Sigmoid colon (tissue), 7 donors: ENCODE results near the gene RIPOR1. TPM values are rescaled to one million over a fixed set of nuclear protein-coding genes. Genes with fewer than 3 reads are reported as not detected.
"Not testable (repeated sequence)": the region's sequence is repeated elsewhere in the genome, so short reads cannot be mapped to it uniquely, and the experiment has no call there.

Experiments used
- DNase-seq: peaks from one replicate; pipeline ENCODE4 v3.0.0-alpha.2; 2019
- H3K27ac ChIP-seq, 4 donors: fragments of 200-600 bp; sonication (generic); one replicate each; pipeline ENCODE4 v1.5.1; 2016 to 2019; ENCODE audit warnings: mild to moderate bottlenecking in 1 of 4
- H3K27me3 ChIP-seq, 3 donors: fragments of 200-600 bp; sonication (generic); one replicate each; pipeline ENCODE4 v1.5.1; 2019; ENCODE audit warnings: mild to moderate bottlenecking in 1 of 3
- H3K36me3 ChIP-seq, 4 donors: fragments of 200-600 bp; sonication (generic); one replicate each; pipeline ENCODE4 v1.5.1; 2016 to 2019
- H3K4me1 ChIP-seq, 4 donors: fragments of 200-600 bp; sonication (generic); one replicate each; pipeline ENCODE4 v1.5.1; 2017 to 2019
- H3K4me3 ChIP-seq, 4 donors: fragments of 200-600 bp; sonication (generic); one replicate each; pipeline ENCODE4 v1.5.1; 2017 to 2019; ENCODE audit warnings: mild to moderate bottlenecking in 2 of 4, moderate library complexity in 1 of 4
- H3K9me3 ChIP-seq, 4 donors: fragments of 200-600 bp in 3 of 4; sonication (generic) in 3 of 4; one replicate each; pipeline versions ENCODE4 v1.5.1 to v1.6.1; 2013 to 2019
- EP300 ChIP-seq, 4 donors: sonication (generic); formaldehyde crosslinking; IDR thresholded peaks; one replicate each; pipeline ENCODE4 v1.6.1; 2017; ENCODE audit warnings: antibody characterized with exemption in 4 of 4
- POLR2A ChIP-seq, 2 donors: fragments of 450-650 bp; IDR thresholded peaks; one replicate each; pipeline ENCODE4 v1.6.1; 2016; ENCODE audit warnings: antibody characterized with exemption in 2 of 2, mild to moderate bottlenecking in 2 of 2, moderate library complexity in 2 of 2
- POLR2AphosphoS5 ChIP-seq, 4 donors: sonication (generic); formaldehyde crosslinking; IDR thresholded peaks; one replicate each; pipeline ENCODE4 v1.6.1; 2017; ENCODE audit warnings: antibody characterized with exemption in 4 of 4
- WGBS, 2 donors: extraction: QIAGEN DNeasy Blood & Tissue Kit; methylation state at CpG; one replicate each; pipeline ENCODE4 v1.1.7; 2013; 5-methylcytosine and 5-hydroxymethylcytosine counted together
- intact Hi-C: fragments of 100-400 bp; cut with DNase I; formaldehyde crosslinking; loops from one replicate; pipeline ENCODE4 v1.15.1; 2023
- polyA plus RNA-seq, 3 donors: library from polyadenylated mRNA; stranded (reverse); fragments of 200-250 nt; gene quantifications; one replicate each; pipeline ENCODE4 v1.2.3, GENCODE V29; 2013
- total RNA-seq, 4 donors: library from RNA; depleted of rRNA; stranded (reverse); fragments of >200 nt; gene quantifications; one replicate each; pipeline ENCODE4 v1.1.0, GENCODE V29; 2016
- TF ChIP-seq, protein P1 (sequence below), 4 experiments: fragments of 450-650 bp in 3 of 4; fragments of 200-600 bp in 1 of 4; IDR thresholded peaks; one replicate each; pipeline ENCODE4 v1.5.1; 2016 to 2019; ENCODE audit warnings: antibody characterized with exemption in 4 of 4, mild to moderate bottlenecking in 3 of 4, moderate library complexity in 2 of 4
- donor health status: healthy with polysubstance abuse.
- donor health status: Bipolar disorder and iron deficiency.
- donor health status: healthy.

Gene RIPOR1
- total and polyA plus RNA-seq, 7 donors: 10.2 to 60.9 (median 26.7) TPM

DNA sequence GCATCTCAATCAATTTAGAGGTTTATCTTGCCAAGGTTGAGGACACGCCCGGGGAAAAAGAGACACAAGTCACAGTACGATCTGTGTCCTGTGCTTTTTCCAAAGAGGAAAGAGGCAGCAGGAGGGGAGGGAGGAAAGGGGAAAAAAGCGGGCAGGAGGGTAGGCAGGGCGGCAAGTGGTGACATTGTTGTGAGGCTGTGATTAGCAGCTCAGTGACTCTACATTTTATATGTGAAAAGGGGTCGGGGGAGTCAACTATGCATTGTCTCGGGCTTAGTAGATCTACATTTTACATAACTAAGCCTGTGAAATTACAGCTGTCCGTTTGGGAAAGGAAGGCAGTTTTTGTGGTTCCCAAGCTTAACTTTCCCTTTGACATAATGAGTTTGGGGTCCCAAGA lies 22.2 kb upstream of the RIPOR1 start:
- no peak overlapping the region for H3K27ac ChIP-seq
- H3K4me1 ChIP-seq: no peaks in the 10 kb centered on the region
- no peaks in the 10 kb centered on the region for H3K27me3 ChIP-seq
- no peak for DNase-seq
- no peaks in the 10 kb centered on the region for H3K36me3 ChIP-seq
- intact Hi-C loops: no loop called here
- TF ChIP-seq, protein P1, sequence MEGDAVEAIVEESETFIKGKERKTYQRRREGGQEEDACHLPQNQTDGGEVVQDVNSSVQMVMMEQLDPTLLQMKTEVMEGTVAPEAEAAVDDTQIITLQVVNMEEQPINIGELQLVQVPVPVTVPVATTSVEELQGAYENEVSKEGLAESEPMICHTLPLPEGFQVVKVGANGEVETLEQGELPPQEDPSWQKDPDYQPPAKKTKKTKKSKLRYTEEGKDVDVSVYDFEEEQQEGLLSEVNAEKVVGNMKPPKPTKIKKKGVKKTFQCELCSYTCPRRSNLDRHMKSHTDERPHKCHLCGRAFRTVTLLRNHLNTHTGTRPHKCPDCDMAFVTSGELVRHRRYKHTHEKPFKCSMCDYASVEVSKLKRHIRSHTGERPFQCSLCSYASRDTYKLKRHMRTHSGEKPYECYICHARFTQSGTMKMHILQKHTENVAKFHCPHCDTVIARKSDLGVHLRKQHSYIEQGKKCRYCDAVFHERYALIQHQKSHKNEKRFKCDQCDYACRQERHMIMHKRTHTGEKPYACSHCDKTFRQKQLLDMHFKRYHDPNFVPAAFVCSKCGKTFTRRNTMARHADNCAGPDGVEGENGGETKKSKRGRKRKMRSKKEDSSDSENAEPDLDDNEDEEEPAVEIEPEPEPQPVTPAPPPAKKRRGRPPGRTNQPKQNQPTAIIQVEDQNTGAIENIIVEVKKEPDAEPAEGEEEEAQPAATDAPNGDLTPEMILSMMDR (IDR thresholded peaks at IDR 0.05): no peak
- TF ChIP-seq EP300 (IDR thresholded peaks at IDR 0.05) (no peak), POLR2AphosphoS5 (IDR thresholded peaks at IDR 0.05) (no peak), POLR2A (IDR thresholded peaks at IDR 0.05) (no peak)
- WGBS, 2 donors: 77 to 84% methylated on average over 8 of the region's 8 CpGs
- H3K9me3 ChIP-seq: no peaks in the 10 kb centered on the region
- H3K4me3 ChIP-seq: no peak overlapping the region

DNA sequence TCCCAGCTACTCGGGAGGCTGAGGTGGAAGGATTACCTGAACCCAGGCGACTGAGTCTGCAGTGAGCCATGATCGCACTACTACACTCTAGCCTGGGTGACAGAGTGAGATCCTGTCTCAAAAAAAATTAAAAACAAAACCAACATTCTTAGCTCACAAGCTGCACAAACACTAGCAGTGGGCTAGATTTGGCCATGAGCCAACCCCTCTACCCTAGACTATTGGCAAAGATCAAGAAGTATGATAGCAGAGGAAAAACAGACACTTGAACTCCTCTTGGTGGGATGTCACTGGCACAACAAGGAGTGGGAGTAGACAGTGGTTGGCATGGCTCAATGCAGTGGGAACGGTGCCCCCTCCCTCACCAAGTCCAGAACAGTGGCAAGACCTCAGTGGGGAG lies 19.6 kb upstream of the RIPOR1 start:
- Histone ChIP-seq H3K4me3 (no peak overlapping the region), H3K27ac (no peak overlapping the region), H3K36me3 (no peaks in the 10 kb centered on the region), H3K4me1 (no peaks in the 10 kb centered on the region), H3K27me3 (no peaks in the 10 kb centered on the region), H3K9me3 (no peaks in the 10 kb centered on the region)
- intact Hi-C loops: no loop called here
- no peak for DNase-seq
- TF ChIP-seq, protein P1 (IDR thresholded peaks at IDR 0.05): no peak
- no peak for TF ChIP-seq POLR2AphosphoS5 (IDR thresholded peaks at IDR 0.05)
- no peak for TF ChIP-seq POLR2A (IDR thresholded peaks at IDR 0.05)
- TF ChIP-seq EP300 (IDR thresholded peaks at IDR 0.05): no peak
- WGBS, 2 donors: 87% methylated on average over 4 of the region's 4 CpGs

DNA sequence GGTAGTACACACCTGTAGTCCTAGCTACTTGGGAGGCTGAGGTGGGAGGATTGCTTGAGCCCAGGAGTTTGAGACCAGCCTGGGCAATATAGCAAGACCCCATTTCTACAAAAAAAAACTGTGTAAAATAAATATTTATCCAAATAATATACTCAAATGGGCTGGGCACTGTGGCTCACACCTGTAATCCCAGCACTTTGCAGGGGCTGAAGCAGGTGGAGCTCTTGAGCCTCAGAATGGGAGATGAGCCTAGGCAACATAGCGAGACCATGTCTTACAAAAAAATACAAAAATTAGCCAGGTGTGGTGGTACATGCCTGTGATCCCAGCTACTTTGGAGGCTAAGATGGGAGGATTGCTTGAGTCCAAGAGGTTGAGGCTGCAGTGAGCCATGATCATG lies 14.7 kb upstream of the RIPOR1 start:
- 88 to 97% methylated on average over 1 of the region's 1 CpG for WGBS, 2 donors
- H3K9me3 ChIP-seq, DNase-seq, H3K27me3 ChIP-seq, H3K27ac ChIP-seq, H3K36me3 ChIP-seq, H3K4me3 ChIP-seq: not testable (repeated sequence)
- intact Hi-C loops: loop anchor here (1.0 kb wide), 1 partner anchor 20 kb away; no protein-coding TSS in a partner anchor
- peaks cover 0 to 13% (median 8%) of the 10 kb centered on the region in 4 donors for H3K4me1 ChIP-seq

DNA sequence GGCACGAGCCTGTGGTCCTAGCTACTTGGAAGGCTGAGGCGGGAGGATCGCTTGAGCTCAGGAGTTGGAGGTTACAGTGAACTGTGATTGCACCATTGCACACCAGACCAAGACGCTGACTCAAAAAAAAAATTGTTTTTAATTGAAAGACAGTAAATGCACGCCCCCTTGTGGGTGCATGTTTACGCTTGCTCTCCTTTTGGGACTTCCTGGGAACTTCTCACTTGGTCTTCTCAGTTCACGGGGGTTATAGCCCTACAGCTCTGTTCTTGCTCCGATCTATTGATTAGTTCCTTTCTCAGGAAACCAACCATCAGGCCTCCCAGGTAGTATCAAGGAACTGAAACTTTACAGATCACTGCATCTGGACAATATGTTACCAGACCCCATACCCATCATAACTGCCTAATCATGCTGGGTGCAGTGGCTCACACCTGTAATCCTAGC lies 14.2 kb upstream of the RIPOR1 start:
- no peaks in the 10 kb centered on the region for H3K27me3 ChIP-seq
- H3K36me3 ChIP-seq: no peaks in the 10 kb centered on the region
- peaks cover 0 to 13% (median 8%) of the 10 kb centered on the region in 4 donors for H3K4me1 ChIP-seq
- 9 to 11% methylated on average over 8 of the region's 8 CpGs for WGBS, 2 donors
- TF ChIP-seq POLR2AphosphoS5 (IDR thresholded peaks at IDR 0.05) (peak in 1 of 4 donors; percentile 28), EP300 (IDR thresholded peaks at IDR 0.05) (no peak)
- TF ChIP-seq, protein P1 (IDR thresholded peaks at IDR 0.05): peak; percentile 15 to 68 (median 30)
- no peak overlapping the region for H3K4me3 ChIP-seq
- H3K9me3 ChIP-seq: no peaks in the 10 kb centered on the region
- peak; percentile 90 for DNase-seq
- no peak overlapping the region for H3K27ac ChIP-seq
- intact Hi-C loops: loop anchor here (1.0 kb wide), 1 partner anchor 20 kb away; no protein-coding TSS in a partner anchor

DNA sequence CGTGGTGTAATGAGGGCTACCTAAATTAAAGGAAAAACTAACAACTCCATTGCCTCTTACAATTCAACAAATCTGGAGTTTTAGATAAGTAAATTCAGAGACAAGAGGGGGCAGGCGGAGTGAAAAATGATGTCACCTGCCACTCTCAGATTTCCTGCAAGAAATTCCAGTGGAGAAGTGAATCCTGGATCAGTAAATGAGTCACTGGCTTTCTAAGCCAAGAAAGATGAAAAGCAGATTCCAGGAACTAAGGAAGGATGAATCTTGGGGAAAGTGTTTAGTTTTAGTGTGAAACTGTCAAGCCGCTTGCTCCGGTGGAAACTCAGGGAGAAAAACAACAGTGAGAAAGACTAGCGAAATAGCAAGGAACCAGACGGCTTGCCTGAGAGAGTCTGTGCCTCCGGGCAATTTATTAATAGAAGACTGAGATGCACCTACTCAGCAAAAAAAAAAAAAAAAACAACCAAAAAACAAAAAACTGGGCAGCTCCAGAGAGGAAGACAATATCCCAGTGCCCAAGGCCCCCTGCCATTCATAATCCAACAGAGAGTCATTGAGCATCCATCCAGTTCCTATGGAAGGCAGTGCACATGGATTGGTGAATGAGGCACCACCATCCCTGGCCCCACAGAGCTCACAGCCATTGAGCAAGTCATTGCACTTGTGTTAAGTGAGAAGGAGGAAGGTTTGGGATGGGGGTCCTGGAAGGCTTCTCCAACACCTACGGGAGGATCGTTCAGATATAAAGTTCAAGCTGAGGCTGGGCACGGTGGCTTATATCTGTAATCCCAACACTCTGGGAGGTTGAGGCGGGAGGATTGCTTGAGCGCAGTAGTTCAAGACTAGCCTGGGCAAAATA lies 12.1 kb upstream of the RIPOR1 start:
- TF ChIP-seq POLR2A (IDR thresholded peaks at IDR 0.05) (no peak), POLR2AphosphoS5 (IDR thresholded peaks at IDR 0.05) (no peak), EP300 (IDR thresholded peaks at IDR 0.05) (no peak)
- TF ChIP-seq, protein P1 (IDR thresholded peaks at IDR 0.05): no peak
- intact Hi-C loops: no loop called here
- Histone ChIP-seq H3K27me3 (no peaks in the 10 kb centered on the region), H3K4me1 (peaks cover 0 to 17% (median 9%) of the 10 kb centered on the region in 4 donors), H3K27ac (peak overlapping the region in 3 of 4 donors; percentile 11 to 66 (median 43)), H3K36me3 (no peaks in the 10 kb centered on the region), H3K9me3 (no peaks in the 10 kb centered on the region), H3K4me3 (no peak overlapping the region)
- no peak for DNase-seq
- WGBS, 2 donors: 87 to 91% methylated on average over 12 of the region's 12 CpGs
